GM18519 (cell line): Measurements from ENCODE around the gene IQGAP1.
A peak's percentile ranks its signal among the peaks of the same experiment; 100 is the strongest.

ENCODE experiments used
- ATAC-seq: cut with Tn5 transposase; IDR thresholded peaks from one replicate; pipeline ENCODE4 v1.9.1; 2021; ENCODE audit warnings: mild to moderate bottlenecking, moderate library complexity; ENCODE audit not compliant: unreplicated experiment, low FRiP score

Gene IQGAP1

DNA sequence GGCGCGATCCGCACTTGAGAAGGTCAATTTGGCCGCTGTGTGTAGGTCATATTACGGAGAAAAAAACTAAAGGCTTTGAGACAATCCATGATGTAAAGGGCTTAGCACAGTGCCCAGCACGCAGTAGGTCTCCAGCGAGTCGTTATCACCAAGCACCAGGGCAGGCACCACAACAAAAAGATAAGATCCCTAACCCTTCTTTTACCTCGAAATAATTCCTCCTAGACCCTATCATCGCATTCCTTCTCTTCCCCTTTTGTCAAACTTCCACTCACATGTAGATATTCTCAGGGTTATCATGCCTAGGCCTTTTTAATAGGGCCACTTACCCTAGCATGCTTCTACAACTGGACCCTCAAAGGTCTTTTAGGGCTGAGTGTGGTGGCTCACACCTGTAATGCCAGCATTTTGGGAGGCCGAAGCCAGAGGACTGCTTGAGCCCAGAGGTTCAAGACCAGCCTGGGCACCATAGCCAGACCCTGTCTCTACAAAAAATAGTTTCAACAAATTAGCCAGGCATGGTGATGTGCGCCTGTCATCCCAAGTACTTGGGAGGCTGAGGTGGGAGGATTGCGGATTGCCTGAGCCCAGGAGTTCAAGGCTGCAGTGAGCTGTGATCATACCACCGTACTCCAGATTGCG, 22.5 kb upstream of the IQGAP1 start:
- no peak for ATAC-seq

GRCh38 chr15:90367576-90367975, 20.5 kb upstream of the IQGAP1 start:
- ATAC-seq: no peak

- no peak for ATAC-seq
Measured at GRCh38 chr15:90375071-90375470, 13.0 kb upstream of the IQGAP1 start.

DNA sequence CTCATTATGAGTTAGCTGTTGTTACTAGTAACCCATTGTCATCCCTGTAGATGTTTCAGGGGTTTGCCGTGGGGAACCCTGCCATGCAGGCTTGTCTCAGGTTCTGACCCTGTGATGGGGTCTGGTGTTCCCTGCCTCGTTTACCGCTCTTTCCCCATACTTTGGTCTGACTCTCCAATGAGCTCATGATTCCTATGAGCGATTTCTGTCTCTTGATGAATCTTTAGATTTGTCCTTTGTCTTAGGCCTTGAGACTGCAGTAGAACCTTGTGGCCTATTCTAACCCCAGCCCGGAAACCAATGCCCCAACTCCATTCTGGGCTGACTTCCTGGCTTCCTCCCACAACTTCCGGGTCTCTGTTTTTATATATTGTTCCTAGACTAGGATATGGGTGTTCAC, 11.3 kb upstream of the IQGAP1 start:
- ATAC-seq: no peak

DNA sequence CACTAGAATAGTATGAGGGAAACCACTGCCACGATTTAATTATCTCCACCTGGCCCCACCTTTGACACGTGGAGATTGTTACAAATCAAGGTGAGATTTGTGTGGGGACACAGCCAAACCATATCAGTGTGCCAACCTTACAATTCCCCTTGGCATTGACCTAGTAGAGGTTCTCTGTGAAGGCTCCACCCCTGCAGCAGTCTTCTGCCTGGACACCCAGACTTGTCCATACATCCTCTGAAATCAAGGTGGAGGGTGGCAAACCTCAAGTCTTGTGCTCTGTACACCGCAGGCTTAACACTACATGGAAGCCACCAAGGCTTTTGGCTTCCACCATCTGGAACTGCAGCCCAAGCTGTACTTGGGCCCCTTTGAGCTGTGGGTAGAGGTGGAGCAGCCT, 8.8 kb upstream of the IQGAP1 start:
- no peak for ATAC-seq

GRCh38 chr15:90381515-90381914, 6.5 kb upstream of the IQGAP1 start:
- no peak for ATAC-seq

- ATAC-seq: no peak
Measured at GRCh38 chr15:90382320-90382719, 5.7 kb upstream of the IQGAP1 start.

GRCh38 chr15:90386221-90386620, 1.8 kb upstream of the IQGAP1 start:
- no peak for ATAC-seq

DNA sequence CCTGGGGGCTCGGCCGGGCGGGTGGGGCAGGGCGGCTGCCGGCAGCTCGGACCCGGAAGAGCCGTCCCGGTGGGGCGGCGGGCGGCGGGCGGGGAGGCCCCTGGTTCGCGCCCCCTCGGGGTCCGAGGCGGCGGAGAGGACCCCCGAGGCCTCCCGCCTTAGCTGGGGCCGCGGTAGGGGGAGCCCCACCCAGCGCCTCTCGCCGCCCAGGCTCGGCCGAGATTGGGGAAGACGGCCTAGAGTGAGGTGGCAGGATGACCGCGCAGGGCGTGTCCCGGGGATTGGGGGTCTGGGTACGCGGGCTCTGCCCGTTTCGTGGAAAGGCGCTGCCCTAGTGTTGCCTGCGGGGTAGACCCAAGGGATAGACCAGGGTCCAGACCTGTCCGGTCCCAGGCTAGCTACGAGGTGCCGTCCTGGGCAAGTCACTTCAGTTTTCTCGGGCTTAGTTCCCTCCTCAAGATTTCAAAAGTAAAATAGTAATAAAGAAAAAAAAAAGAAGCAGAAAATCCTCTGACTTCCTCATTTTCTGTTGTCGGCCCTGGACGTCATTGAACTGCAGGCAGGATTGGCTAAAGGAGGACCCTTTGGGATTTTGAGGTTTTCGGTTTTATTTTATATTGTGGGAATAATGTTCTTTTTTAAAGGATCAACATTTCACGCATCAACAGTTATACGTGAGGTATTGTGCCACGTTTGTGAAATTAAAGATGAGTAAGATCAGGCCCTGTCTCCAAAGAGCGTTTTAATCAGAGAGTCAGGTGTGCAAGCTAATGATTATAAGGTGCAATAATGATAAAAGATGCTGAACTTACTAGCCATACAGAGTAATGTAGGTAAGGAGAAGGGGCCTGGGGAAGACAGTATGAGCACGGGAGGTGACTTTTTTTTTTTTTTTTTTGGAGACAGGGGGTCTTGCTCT, 679 bp downstream of the IQGAP1 start:
- peak; percentile 24 for ATAC-seq

DNA sequence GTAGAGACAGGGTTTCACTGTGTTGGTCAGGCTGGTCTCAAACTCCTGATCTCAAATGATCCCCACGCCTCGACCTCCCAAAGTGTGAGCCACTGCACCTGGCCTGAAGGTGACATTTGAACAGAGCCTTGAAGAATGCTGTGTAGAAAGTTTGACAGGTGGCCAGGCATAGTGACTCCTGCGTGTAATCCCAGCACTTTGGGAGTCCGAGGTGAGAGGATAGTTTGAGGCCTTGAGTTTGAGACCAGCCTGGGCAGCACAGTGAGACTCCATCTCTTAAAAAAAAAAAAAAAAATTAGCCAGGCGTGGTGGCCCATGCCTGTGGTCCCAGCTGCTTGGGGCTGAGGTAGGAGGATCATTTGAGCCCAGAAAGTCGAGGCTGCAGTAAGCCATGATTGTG, 1.5 kb downstream of the IQGAP1 start:
- ATAC-seq: no peak

DNA sequence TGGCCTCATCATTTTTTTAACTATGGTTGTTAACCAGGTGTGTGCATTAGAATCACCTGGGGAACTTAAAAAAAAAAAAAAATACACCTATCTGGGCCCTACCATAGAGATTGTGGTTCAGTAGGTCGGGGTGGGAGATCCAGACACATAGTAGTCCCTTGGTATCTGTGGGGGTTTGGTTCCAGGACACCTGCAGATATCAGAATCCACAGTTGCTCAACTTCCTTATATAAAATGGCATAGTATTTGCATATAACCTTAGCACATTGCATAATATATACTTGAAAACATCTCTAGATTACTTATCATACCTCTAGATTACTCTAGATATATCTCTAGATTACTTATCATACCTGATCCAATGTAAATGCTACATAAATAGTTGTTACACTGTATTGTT, 5.0 kb downstream of the IQGAP1 start:
- ATAC-seq: no peak

GRCh38 chr15:90394074-90394473, 6.0 kb downstream of the IQGAP1 start:
- no peak for ATAC-seq

DNA sequence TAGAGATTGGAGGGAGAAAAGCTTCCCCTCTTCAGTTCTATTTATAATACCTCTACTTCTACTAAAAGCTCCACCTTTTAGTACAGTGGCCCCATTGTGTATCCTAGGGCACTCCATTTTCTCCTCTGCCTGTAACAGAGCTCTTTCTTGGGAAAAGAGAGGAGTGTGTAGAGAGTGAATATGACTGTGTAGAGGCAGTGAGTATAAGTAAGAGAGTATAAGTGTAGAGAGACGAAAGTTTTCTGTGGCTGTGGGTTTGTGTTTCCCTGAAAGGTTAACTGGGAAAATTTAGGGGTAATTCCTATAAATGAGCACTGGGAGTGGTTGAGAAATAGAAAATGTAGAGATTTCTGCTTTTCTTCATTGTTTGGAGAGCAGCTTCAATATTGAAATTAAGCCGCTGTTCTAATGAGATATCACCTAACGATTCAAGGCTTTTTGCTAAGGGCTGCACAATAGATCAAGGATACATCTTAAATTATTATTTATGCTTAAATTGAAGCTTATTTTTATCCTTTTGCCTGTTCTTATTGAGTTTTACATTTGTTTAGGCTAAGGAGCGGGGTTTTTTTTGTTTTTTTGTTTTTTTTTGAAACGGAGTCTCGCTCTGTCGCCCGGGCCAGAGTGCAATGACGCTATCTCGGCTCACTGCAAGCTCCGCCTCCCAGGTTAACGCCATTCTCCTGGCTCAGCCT, 6.9 kb downstream of the IQGAP1 start:
- no peak for ATAC-seq

GRCh38 chr15:90396321-90396720, 8.3 kb downstream of the IQGAP1 start:
- ATAC-seq: no peak

- no peak for ATAC-seq
Measured at GRCh38 chr15:90400005-90400758, 12.1 kb downstream of the IQGAP1 start.

DNA sequence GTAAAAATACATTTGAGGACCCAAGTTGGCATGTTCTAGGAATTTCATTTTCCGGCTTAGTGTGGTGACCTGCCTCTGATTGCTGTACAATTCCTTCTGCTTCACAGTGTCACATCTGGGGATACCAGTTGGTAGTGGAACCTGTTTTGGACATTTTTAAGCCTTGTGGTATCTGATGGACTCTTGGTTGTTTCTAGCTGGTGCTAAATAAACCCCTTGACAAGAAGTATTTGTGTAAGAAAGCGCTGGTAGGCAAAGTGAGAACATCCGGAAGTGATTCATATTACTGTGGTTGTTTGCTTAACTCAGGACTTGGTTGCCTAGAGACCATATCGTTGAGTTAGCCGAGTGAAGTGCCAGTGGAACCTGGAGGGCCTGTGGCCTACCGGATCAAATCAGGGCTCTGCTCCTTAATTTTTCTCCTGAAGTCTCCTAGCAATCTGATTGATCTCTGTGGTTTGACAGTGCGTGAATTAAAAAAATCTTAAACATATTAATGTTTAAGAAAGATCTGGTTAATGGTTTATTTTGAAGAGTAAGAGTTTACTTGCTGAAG, 12.8 kb downstream of the IQGAP1 start:
- peak; percentile 96 for ATAC-seq

DNA sequence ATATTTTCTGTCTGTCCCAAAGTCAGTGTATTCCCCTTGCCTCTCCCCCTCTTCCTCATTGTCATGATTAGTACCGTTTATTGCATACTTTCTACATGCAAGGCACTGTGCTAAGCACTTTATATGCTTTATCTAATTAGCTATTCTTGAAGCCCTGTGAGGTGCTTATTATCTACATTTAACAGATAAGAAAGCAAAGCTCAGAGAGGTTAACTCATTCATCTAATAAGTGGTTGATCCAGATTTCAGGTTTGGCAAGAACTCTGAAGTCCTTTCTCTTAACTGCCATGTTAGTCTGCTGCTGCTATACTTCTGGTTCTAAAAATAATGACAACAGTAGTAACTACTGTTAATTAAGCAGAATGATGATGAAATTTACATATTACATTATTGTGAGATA, 13.5 kb downstream of the IQGAP1 start:
- ATAC-seq: no peak

GRCh38 chr15:90402223-90402622, 14.2 kb downstream of the IQGAP1 start:
- ATAC-seq: no peak

DNA sequence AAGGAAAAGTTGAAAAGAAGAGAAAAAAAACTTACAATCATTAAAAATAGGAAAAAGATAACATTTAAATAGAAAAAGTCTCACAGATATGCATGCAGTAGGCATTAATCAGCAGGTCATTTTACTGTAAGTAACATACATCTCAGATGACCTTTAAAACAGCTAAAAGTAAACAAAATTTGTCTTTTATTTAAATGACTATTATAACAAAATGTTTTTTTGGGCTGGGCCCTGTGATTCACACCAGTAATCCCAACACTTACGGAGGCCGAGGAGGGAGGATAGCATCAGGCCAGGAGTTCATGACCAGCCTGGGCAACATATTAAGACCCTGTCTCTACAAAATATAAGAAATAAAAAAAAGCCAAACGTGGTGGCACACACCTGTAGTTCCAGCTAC, 14.7 kb downstream of the IQGAP1 start:
- ATAC-seq: no peak

GRCh38 chr15:90405055-90405607, 17.1 kb downstream of the IQGAP1 start:
- no peak for ATAC-seq
